ENCODE results near the gene NEDD8.

NEDD8 gene

DNA sequence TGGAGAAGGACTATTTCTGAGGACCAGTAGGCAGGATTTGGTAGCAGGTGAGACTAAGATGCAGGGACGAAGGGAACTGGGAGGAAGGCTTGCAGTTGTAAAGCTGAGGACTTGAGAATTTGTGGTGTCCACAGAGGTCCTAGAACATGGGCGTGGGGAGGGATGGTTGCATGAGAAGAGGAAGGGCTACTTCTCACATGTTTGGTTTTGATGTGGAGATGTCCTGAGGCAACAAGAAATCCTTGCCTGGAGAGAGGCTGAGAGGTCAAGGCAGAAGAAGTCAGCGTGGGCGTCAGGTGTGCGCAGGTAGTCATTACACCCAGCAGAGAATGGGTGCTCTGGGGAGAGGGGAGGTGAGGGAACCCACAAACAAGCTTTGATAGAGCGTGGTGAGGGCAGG is 44.9 kb upstream of the NEDD8 start:
- TF ChIP-seq, protein P1, sequence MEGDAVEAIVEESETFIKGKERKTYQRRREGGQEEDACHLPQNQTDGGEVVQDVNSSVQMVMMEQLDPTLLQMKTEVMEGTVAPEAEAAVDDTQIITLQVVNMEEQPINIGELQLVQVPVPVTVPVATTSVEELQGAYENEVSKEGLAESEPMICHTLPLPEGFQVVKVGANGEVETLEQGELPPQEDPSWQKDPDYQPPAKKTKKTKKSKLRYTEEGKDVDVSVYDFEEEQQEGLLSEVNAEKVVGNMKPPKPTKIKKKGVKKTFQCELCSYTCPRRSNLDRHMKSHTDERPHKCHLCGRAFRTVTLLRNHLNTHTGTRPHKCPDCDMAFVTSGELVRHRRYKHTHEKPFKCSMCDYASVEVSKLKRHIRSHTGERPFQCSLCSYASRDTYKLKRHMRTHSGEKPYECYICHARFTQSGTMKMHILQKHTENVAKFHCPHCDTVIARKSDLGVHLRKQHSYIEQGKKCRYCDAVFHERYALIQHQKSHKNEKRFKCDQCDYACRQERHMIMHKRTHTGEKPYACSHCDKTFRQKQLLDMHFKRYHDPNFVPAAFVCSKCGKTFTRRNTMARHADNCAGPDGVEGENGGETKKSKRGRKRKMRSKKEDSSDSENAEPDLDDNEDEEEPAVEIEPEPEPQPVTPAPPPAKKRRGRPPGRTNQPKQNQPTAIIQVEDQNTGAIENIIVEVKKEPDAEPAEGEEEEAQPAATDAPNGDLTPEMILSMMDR (IDR thresholded peaks at IDR 0.05; ENCODE audit: extremely low read depth, missing control alignments) = no peak
- DNase-seq (ENCODE audit: low spot score) = no peak

DNA sequence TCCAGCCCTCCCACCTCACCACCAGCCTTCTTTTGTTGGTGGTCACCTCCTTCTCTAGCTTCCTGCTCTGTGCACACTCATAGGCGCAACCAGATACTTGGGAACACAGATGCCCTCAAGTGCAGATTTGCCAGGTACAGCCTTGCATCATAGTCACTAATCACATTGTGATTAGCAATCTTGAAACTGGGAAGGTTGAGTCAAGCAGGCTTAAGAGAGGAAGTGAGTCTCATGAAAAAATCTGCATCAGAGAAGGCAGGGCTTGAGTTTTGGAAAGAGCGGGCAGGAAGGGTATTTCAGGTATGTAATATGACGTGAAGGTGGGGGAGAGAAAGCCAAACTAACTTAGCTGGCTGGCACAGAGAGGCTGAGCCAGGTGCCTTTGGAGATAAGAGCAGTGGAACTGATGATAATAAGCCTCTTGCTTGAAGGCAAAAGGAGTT is 42.0 kb upstream of the NEDD8 start:
- TF ChIP-seq, protein P1 (IDR thresholded peaks at IDR 0.05; ENCODE audit: extremely low read depth, missing control alignments) = no peak
- peak; percentile 79 for DNase-seq (ENCODE audit: low spot score)

- no peak for DNase-seq (ENCODE audit: low spot score)
- TF ChIP-seq, protein P1 (IDR thresholded peaks at IDR 0.05; ENCODE audit: extremely low read depth, missing control alignments) = no peak
Measured at GRCh38 chr14:24273422-24273998, 41.3 kb upstream of the NEDD8 start.

- TF ChIP-seq, protein P1 (IDR thresholded peaks at IDR 0.05; ENCODE audit: extremely low read depth, missing control alignments) = no peak
- no peak for DNase-seq (ENCODE audit: low spot score)
Measured at GRCh38 chr14:24272467-24272866, 40.3 kb upstream of the NEDD8 start.

GRCh38 chr14:24271834-24272263 is 39.7 kb upstream of the NEDD8 start:
- TF ChIP-seq, protein P1 (IDR thresholded peaks at IDR 0.05; ENCODE audit: extremely low read depth, missing control alignments) = no peak
- no peak for DNase-seq (ENCODE audit: low spot score)

GRCh38 chr14:24271134-24271833 is 39.1 kb upstream of the NEDD8 start, which contains the start of gene RABGGTA:
TSS of gene RABGGTA (minus strand) at chr14:24271597. CDS start at chr14:24271115, 482 bp downstream.
- DNase-seq (ENCODE audit: low spot score) = peak; percentile 96

More at GRCh38 chr14:24271134-24271833, 39.1 kb upstream of the NEDD8 start, which contains the start of gene RABGGTA:
- TF ChIP-seq, protein P1 (IDR thresholded peaks at IDR 0.05; ENCODE audit: extremely low read depth, missing control alignments) = peak; percentile 86
